Activated CD4-positive, alpha-beta T cell treated with anti-CD3 and anti-CD28 coated beads, Interleukin-2, amount 50 U/mL, for 24 hours (primary cell): ENCODE data around the gene CNOT10.
"Not testable (repeated sequence)": the region's sequence is repeated elsewhere in the genome, so short reads cannot be mapped to it uniquely, and the experiment has no call there.

Source experiments
- DNase-seq, 2 donors: peaks; one replicate each; pipeline ENCODE4 v3.0.0-alpha.2; 2020; ENCODE audit warnings: low read depth in 1 of 2, low spot score in 1 of 2

The CNOT10 gene

GRCh38 chr3:32691847-32692246 is 6.9 kb downstream of the CNOT10 start:
- DNase-seq: no peak

GRCh38 chr3:32696523-32696922 is 11.5 kb downstream of the CNOT10 start:
- DNase-seq: no peak

- DNase-seq: no peak
Observed at GRCh38 chr3:32698506-32698905, 13.5 kb downstream of the CNOT10 start.

GRCh38 chr3:32699429-32699828 is 14.4 kb downstream of the CNOT10 start:
- no peak for DNase-seq

- DNase-seq: no peak
Observed at GRCh38 chr3:32700244-32700643, 15.3 kb downstream of the CNOT10 start.

- no peak for DNase-seq
Observed at GRCh38 chr3:32703491-32703972, 18.5 kb downstream of the CNOT10 start.

- DNase-seq: no peak
Observed at GRCh38 chr3:32705232-32705631, 20.2 kb downstream of the CNOT10 start.

- DNase-seq: no peak
Observed at GRCh38 chr3:32706348-32707025, 21.5 kb downstream of the CNOT10 start.

- no peak for DNase-seq
Observed at GRCh38 chr3:32707026-32707370, 22.0 kb downstream of the CNOT10 start.

GRCh38 chr3:32708672-32709283 is 23.8 kb downstream of the CNOT10 start:
- no peak for DNase-seq

- no peak for DNase-seq
Observed at GRCh38 chr3:32709346-32709745, 24.4 kb downstream of the CNOT10 start.

GRCh38 chr3:32712506-32713055 is 27.6 kb downstream of the CNOT10 start:
- no peak for DNase-seq

GRCh38 chr3:32713181-32713580 is 28.2 kb downstream of the CNOT10 start:
- DNase-seq: no peak

- DNase-seq: no peak
Observed at GRCh38 chr3:32719335-32719734, 34.3 kb downstream of the CNOT10 start.

GRCh38 chr3:32719931-32720330 is 34.9 kb downstream of the CNOT10 start:
- DNase-seq: no peak

- DNase-seq: no peak
Observed at GRCh38 chr3:32725721-32726120, 40.7 kb downstream of the CNOT10 start.

GRCh38 chr3:32733631-32734229 is 48.7 kb downstream of the CNOT10 start:
- no peak for DNase-seq

GRCh38 chr3:32734756-32735155 is 49.8 kb downstream of the CNOT10 start:
- no peak for DNase-seq

- DNase-seq: not testable (repeated sequence)
Observed at GRCh38 chr3:32743470-32743869, 58.5 kb downstream of the CNOT10 start.

- no peak for DNase-seq
Observed at GRCh38 chr3:32743934-32744333, 58.9 kb downstream of the CNOT10 start.

- DNase-seq: no peak
Observed at GRCh38 chr3:32751377-32751776, 66.4 kb downstream of the CNOT10 start.

GRCh38 chr3:32755761-32756160 is 70.8 kb downstream of the CNOT10 start:
- DNase-seq: no peak
